ENCODE data around the gene USH2A.

USH2A gene

GRCh38 chr1:215983680-215984079, 439.6 kb downstream of the USH2A start:
- FAIRE-seq (no peak), DNase-seq (ENCODE audit: insufficient read length, low spot score) (no peak)

DNA sequence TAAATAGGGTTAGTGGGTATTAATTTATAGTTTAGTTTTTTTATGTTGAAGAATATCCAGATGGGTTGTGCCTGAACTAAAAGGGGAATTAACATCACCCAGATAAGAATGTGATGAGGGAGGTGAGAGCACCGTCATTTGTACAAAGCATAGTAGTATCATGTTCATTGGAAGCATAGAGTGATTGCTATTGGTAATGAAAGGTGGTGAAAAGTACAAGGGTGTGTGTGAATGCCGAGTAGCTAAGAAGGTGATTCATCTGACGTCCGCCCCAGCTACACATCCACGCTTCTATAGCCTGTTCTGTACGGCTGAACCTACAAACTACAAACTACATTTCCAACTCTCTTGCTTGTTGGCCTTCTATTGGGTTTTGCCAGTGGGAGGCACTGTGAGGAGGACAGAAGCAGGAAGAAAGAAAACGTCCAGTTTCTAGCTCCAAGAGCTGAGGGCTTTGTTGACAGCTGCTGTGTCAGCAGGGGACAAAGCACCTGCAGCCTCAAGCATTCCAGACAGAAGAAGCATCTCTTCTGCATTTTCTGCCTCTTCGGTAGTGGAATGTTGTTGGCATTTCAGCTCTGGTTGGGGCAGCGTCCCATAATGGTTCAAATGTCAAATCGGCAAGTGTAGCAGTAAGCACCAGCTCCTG, 451.3 kb downstream of the USH2A start:
- no peak for FAIRE-seq
- no peak for DNase-seq (ENCODE audit: insufficient read length, low spot score)

- no peak for DNase-seq (ENCODE audit: insufficient read length, low spot score)
- no peak for FAIRE-seq
These were observed 452.8 kb downstream of the USH2A start for GRCh38 chr1:215970406-215970805.

- FAIRE-seq: no peak
- DNase-seq (ENCODE audit: insufficient read length, low spot score): no peak
These were observed 459.6 kb downstream of the USH2A start for GRCh38 chr1:215963621-215964020.

DNA sequence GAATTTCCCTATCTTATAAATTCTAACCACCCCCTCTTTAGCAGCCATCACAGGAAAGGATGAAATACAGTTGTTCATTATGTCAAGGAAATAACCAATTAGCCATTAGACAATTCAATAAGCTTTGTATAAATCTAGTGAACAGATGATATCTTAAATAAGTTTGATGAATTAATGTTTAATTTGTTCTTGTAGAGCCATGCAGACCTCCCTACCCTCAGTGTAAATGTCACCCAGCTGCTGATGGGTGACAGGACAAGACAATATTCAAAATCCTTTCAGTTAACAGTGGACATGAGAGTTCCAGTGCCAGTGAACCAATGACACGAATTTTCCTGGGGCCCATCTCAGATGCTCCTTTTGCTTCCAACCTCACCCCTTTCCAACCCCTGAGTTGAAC, 460.2 kb downstream of the USH2A start:
- no peak for DNase-seq (ENCODE audit: insufficient read length, low spot score)
- FAIRE-seq: no peak

DNA sequence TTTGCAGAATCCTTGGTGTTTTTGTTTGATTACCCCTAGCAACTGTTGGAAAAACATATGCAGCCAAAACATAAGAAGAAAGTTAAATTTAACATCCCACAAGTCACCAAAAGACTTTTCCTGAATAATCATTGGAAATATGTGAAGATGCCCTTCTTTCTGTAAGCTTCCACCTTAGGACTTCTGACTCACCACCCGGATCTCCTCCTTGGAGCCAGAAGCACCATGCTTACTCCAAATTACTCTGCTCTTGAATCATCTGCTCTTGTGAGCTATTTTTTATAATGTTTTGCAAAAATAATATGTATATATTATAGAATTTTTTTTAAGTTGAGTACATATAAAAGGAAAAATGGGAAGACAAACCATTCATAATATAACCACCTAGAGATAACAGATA, 464.4 kb downstream of the USH2A start:
- DNase-seq (ENCODE audit: insufficient read length, low spot score) (no peak), FAIRE-seq (no peak)

DNA sequence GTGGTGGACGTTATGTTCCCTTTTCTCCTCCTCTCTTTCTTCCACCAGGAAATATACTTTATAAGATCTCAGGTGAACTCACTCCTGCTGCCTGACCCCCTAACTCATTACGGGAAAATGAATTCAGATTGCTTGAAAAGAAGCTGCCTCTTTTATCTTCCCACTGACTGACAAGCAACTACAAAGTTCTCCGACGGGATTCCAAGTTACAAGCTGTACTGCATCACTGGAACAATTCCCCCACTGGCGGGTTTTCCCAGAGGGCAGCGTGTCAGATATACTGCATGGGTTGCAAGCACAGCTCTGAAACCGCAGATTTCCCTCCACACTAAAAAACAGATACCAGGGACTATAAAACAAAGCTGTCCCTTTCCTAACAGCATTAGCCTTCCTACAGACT, 465.6 kb downstream of the USH2A start:
- FAIRE-seq (no peak), DNase-seq (ENCODE audit: insufficient read length, low spot score) (no peak)

DNA sequence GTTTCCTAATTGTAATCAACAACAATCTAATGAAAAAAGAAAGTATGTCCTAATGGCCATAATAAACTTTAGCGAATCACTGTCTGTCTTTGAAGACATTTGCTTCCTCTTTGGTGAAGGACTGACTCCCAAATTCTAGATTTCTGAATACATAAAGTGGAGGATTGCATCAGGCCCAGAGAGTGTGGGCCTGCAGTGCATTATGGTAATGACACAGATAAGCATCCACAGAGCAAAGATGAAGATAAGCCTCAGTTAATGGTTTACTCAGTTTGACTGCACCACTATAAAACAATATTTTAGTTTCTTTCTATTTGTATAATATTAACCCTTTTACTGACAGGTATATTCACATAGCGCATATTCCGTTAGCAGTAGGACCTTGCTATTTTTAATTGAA, 490.7 kb downstream of the USH2A start:
- FAIRE-seq (no peak), DNase-seq (ENCODE audit: insufficient read length, low spot score) (no peak)

GRCh38 chr1:215926670-215927069, 496.6 kb downstream of the USH2A start:
- DNase-seq (ENCODE audit: insufficient read length, low spot score) (no peak), FAIRE-seq (no peak)

- DNase-seq (ENCODE audit: insufficient read length, low spot score) (no peak), FAIRE-seq (no peak)
These were observed 500.0 kb downstream of the USH2A start for GRCh38 chr1:215923129-215923824.

- FAIRE-seq (no peak), DNase-seq (ENCODE audit: insufficient read length, low spot score) (no peak)
These were observed 511.8 kb downstream of the USH2A start for GRCh38 chr1:215911406-215911968.

DNA sequence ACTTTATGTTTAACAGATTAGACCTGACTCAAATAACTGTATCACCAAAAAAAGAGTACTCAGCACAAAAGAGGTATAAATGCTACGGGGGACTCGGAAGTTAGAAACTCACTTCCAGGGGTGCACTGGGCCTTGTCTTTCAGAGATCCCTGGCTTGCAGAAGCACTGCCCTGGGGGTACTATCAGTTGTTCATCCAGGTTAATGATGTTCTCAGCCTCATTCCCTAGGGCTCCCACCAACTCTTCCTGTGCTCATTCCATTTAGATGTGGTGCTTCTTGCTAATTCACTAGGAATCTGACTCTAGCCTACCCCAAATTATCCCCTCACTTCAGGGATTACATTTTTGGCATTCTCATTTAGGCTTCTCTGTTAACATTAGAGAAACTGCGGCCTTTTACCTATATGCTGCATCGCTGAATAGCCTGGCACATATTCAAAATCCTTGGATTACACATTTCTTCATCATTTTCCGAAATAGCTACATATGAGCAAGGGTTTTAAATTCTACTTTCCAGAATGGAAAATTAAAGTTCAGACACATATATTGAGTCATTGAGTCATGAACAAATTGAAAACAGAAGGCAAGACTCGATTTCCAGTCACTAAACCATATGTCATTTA, 517.6 kb downstream of the USH2A start:
- FAIRE-seq: no peak
- DNase-seq (ENCODE audit: insufficient read length, low spot score): no peak

- DNase-seq (ENCODE audit: insufficient read length, low spot score): no peak
- FAIRE-seq: no peak
These were observed 522.6 kb downstream of the USH2A start for GRCh38 chr1:215900684-215901083.

- no peak for DNase-seq (ENCODE audit: insufficient read length, low spot score)
- FAIRE-seq: no peak
These were observed 523.3 kb downstream of the USH2A start for GRCh38 chr1:215899901-215900300.

- DNase-seq (ENCODE audit: insufficient read length, low spot score) (no peak), FAIRE-seq (no peak)
These were observed 527.4 kb downstream of the USH2A start for GRCh38 chr1:215895893-215896292.

- FAIRE-seq (no peak), DNase-seq (ENCODE audit: insufficient read length, low spot score) (no peak)
These were observed 528.0 kb downstream of the USH2A start for GRCh38 chr1:215895276-215895675.

GRCh38 chr1:215894617-215895016, 528.6 kb downstream of the USH2A start:
- no peak for DNase-seq (ENCODE audit: insufficient read length, low spot score)
- FAIRE-seq: no peak

DNA sequence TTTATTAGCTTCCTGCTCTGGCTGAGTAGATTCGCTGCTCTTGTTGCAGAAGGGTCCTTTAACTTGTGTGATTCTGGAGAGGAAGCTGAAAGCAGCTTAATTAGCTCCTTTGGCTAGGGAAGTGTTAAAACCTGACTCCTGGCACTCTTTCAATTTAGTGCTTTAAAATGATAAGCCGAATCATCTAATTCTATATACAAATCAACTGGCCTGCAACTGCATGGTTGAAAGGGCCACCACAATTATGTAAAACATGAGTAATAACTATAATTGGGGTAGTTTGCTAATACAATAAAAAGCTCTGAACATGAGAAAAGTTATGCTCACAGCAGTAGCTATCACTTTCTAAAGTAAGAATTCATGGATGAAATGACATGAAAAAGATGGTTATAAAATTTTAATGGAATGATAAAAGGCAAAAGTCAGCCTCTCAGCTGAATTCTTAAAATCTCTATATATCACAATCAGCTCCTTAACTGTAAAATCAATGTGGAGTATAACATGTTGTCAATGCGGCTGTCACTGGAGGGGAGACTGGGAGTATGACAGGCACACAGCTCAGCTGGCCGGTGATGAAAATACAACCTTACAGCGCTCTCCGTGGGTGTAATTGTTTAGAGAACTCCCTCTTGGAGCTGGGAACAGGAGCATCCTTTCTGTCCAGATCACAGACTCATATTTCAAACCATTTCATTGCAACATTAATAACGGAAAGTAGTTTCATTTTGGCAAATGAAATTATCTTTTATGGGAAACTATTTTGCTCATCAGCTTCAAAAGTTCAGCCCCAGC, 531.8 kb downstream of the USH2A start:
- FAIRE-seq (no peak), DNase-seq (ENCODE audit: insufficient read length, low spot score) (no peak)

GRCh38 chr1:215890438-215890837, 532.8 kb downstream of the USH2A start:
- DNase-seq (ENCODE audit: insufficient read length, low spot score) (no peak), FAIRE-seq (no peak)

DNA sequence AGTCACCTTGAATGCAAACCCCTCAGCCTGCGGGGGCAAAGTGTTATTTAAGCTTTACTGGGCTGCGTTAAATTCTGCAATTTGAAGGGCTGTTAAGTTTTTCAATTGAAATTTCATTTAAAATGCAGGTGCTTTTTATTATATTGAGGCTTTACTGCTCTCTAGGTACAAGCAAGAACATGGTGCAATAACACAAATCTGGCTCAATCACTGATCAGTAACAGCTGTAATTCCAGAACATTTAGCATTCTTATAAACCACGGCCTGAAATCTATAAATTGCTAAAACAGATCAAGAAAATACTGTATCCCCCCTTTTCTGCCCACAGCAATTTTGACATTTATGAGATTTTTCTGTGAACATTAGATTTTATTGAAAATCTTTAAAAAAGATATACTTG, 533.4 kb downstream of the USH2A start:
- FAIRE-seq (no peak), DNase-seq (ENCODE audit: insufficient read length, low spot score) (no peak)

- no peak for FAIRE-seq
- no peak for DNase-seq (ENCODE audit: insufficient read length, low spot score)
These were observed 535.1 kb downstream of the USH2A start for GRCh38 chr1:215888159-215888558.

Measured in GM19239 (cell line).